ENCODE data around the gene STAT3. TPM values are rescaled to one million over a fixed set of nuclear protein-coding genes. Genes with fewer than 3 reads are reported as not detected.
"Not testable (repeated sequence)": the region's sequence is repeated elsewhere in the genome, so short reads cannot be mapped to it uniquely, and the experiment has no call there.

Gene STAT3
- polyA plus RNA-seq, 1 experiment = 74.4 TPM

DNA sequence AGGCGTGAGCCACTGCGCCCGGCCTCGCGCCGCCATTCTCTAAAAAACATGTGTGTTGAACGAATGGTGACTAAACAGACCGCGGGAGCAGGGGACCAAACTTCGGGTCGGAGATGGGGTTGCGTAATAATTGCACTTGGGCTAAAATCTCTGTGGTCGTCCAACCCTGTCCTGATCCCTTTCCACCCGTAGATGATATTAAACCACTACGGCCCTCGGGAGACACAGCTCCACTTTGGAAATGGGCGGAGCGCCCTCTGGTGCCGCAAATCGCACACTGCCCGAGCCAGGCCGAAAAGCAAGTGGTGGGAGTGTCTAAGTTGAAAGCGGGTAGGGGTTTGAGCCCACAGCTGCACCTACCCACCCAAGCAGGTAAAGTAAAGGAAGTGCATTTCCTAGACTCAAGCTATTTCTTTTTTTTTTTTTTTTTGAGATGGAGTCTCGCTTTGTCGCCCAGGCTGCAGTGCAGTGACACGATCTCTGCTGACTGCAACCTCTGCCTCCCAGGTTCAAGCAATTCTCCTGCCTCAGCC is 17.8 kb upstream of the STAT3 start:
- ChIA-PET POLR2A (interaction anchor here (0.8 kb wide), 1 partner anchor 18 kb away, joined by 4 read pairs; the partner anchor contains the start of gene STAT3), CTCF (interaction anchor here (0.6 to 2.2 kb wide), 14 partner anchors 10 to 558 kb away, joined by 3 to 23 read pairs (median 3); no protein-coding TSS in a partner anchor)
- no peaks in the 10 kb centered on the region for H3K27me3 ChIP-seq (ENCODE audit: control insufficient read depth, insufficient read depth, low read length)
- H3K4me3 ChIP-seq (ENCODE audit: low read depth, low read length) = no peak overlapping the region
- TF ChIP-seq, protein P1, sequence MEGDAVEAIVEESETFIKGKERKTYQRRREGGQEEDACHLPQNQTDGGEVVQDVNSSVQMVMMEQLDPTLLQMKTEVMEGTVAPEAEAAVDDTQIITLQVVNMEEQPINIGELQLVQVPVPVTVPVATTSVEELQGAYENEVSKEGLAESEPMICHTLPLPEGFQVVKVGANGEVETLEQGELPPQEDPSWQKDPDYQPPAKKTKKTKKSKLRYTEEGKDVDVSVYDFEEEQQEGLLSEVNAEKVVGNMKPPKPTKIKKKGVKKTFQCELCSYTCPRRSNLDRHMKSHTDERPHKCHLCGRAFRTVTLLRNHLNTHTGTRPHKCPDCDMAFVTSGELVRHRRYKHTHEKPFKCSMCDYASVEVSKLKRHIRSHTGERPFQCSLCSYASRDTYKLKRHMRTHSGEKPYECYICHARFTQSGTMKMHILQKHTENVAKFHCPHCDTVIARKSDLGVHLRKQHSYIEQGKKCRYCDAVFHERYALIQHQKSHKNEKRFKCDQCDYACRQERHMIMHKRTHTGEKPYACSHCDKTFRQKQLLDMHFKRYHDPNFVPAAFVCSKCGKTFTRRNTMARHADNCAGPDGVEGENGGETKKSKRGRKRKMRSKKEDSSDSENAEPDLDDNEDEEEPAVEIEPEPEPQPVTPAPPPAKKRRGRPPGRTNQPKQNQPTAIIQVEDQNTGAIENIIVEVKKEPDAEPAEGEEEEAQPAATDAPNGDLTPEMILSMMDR (IDR thresholded peaks at IDR 0.05; ENCODE audit: insufficient read depth, low read depth, low read length) = peak; percentile 79
- no peak for DNase-seq (ENCODE audit: low read depth)
- H3K36me3 ChIP-seq (ENCODE audit: control insufficient read depth, insufficient read depth, low read length) = peaks cover 19% of the 10 kb centered on the region

DNA sequence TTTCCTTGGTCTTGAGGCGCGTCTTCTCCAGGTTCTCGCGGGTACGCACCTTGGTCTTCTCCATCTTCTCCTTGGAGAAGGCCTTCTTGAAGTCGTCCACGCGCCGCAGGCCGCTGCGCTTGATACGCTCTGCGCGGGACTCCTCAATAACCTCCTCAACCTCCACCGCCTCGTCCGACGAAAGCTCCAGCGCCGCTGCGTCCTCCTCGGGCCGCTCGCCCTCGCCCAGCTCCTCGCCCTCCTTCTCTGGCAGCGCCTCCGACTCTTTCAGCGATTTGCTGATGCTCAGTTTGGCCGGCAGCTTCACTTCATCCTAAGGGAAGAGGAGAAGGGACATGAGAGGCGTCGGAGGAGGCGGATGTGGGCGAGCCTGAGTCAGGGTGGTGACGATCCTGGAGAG is 16.8 kb upstream of the STAT3 start:
- Histone ChIP-seq H3K4me3 (ENCODE audit: low read depth, low read length) (no peak overlapping the region), H3K27me3 (ENCODE audit: control insufficient read depth, insufficient read depth, low read length) (no peaks in the 10 kb centered on the region), H3K36me3 (ENCODE audit: control insufficient read depth, insufficient read depth, low read length) (peaks cover 19% of the 10 kb centered on the region)
- no peak for DNase-seq (ENCODE audit: low read depth)
- ChIA-PET CTCF (interaction anchor here (0.6 to 2.2 kb wide), 5 partner anchors 11 to 113 kb away, joined by 3 to 23 read pairs (median 3); no protein-coding TSS in a partner anchor), POLR2A (no interaction called here)
- TF ChIP-seq, protein P1 (IDR thresholded peaks at IDR 0.05; ENCODE audit: insufficient read depth, low read depth, low read length) = no peak

DNA sequence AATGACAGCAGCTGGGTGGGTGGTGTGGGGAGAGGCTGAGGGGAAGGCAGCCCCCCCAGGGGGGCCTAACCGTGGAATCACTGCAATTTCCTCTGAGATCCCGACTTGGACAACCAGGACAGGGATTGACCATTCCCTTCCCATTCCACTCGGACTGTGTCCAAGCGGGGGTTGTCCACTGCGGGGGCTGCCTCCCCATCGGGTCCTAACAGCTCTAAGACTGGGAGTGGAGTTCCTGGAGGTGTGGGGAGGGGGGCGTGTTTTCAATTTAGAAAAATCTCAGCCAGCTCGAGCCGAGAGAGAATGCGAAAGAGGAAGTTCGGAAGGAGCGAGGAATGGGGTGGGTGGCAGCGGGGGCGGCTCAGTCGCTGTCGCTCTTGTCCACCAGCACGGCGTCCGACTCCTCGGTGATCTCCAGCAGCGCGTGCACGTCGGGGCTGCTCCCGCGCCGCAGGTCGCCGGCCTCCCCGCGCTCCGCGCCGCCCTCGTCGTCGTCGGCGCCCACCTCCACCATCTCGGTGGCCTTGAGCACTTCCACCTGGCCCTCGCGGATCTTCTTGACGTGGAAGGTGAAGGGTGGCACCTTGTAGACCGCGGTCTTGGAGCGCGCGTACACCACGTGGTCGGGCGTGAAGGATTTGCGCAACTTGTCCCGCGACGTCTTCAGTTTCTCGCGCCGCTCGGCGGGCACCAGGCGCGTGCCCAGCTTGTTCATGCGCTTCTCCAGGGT is 16.2 kb upstream of the STAT3 start:
- CTCF ChIA-PET = interaction anchor here (0.6 kb wide), 1 partner anchor 12 kb away, joined by 3 read pairs; no protein-coding TSS in a partner anchor
- peaks cover 19% of the 10 kb centered on the region for H3K36me3 ChIP-seq (ENCODE audit: control insufficient read depth, insufficient read depth, low read length)
- POLR2A ChIA-PET = no interaction called here
- DNase-seq (ENCODE audit: low read depth) = no peak
- H3K4me3 ChIP-seq (ENCODE audit: low read depth, low read length) = no peak overlapping the region
- TF ChIP-seq, protein P1 (IDR thresholded peaks at IDR 0.05; ENCODE audit: insufficient read depth, low read depth, low read length) = no peak
- no peaks in the 10 kb centered on the region for H3K27me3 ChIP-seq (ENCODE audit: control insufficient read depth, insufficient read depth, low read length)

DNA sequence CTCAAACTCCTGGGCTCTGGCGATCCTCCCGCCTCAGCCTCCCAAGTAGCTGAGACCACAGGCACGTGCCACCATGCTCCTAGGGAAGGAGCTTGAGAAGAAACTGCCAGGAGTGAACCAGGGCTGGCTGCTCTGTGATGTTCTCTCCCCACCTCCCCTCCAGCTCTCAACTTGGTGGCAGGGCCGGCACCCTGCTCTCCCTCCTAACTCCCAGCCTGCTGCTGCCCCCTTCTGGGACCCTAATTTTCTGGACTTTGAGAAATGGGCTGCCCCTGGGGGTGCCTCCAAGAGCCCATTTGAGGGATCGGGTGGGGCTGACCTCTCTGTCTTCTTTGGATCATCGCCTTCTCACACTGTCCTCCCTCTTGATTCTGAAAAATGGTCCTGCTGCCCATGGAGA is 14.9 kb upstream of the STAT3 start:
- H3K36me3 ChIP-seq (ENCODE audit: control insufficient read depth, insufficient read depth, low read length) = peaks cover 19% of the 10 kb centered on the region
- no peaks in the 10 kb centered on the region for H3K27me3 ChIP-seq (ENCODE audit: control insufficient read depth, insufficient read depth, low read length)
- TF ChIP-seq, protein P1 (IDR thresholded peaks at IDR 0.05; ENCODE audit: insufficient read depth, low read depth, low read length) = no peak
- H3K4me3 ChIP-seq (ENCODE audit: low read depth, low read length) = no peak overlapping the region
- ChIA-PET POLR2A (no interaction called here), CTCF (interaction anchor here (0.6 to 1.6 kb wide), 6 partner anchors 57 to 130 kb away, joined by 3 to 9 read pairs (median 3); no protein-coding TSS in a partner anchor)
- no peak for DNase-seq (ENCODE audit: low read depth)

DNA sequence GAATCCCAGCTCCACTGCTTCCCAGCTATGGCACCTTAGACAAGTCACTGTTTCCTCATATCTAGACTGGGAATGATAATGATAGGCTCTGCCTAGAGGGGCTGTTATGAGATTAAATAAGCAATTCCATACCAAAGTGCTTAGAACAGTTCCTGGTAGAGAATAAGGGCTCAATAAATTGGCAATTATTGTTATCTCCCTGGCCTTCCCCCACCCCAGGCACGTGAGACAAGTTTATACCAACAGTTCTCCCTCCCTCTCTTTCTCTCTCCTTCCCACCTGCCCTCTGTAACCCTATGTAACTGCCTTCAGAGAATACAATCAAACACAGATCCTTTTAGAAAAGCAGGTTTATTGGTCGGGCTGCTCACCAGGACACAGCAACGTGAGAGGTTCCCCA is 13.9 kb upstream of the STAT3 start:
- Histone ChIP-seq H3K4me3 (ENCODE audit: low read depth, low read length) (no peak overlapping the region), H3K36me3 (ENCODE audit: control insufficient read depth, insufficient read depth, low read length) (peaks cover 19% of the 10 kb centered on the region), H3K27me3 (ENCODE audit: control insufficient read depth, insufficient read depth, low read length) (no peaks in the 10 kb centered on the region)
- POLR2A ChIA-PET = no interaction called here
- TF ChIP-seq, protein P1 (IDR thresholded peaks at IDR 0.05; ENCODE audit: insufficient read depth, low read depth, low read length) = no peak
- CTCF ChIA-PET = interaction anchor here (1.0 to 1.6 kb wide), 3 partner anchors 58 to 116 kb away, joined by 3 read pairs; no protein-coding TSS in a partner anchor
- DNase-seq (ENCODE audit: low read depth) = no peak

DNA sequence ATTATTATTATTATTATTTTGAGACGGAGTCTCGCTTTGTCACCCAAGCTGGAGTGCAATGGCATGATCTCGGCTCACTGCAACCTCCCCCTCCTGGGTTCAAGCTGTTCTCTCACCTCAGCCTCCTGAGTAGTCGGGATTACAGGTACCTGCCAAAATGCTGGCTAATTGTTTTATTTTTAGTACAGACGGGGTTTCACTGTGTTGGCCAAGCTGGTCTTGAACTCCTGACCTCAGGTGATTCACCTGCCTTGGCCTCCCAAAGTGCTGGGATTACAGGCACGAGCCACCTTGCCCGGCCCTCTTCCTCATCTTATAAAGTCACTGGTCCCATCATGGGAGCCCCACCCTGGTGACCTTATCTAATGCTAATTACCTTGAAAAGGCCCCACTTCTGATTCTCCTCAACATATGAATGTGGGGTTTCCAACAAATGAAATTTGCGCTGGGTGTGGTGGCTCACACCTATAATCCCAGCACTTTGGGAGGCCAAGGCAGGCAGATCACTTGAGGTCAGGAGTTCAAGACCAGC is 12.7 kb upstream of the STAT3 start:
- H3K4me3 ChIP-seq (ENCODE audit: low read depth, low read length); H3K27me3 ChIP-seq (ENCODE audit: control insufficient read depth, insufficient read depth, low read length); DNase-seq (ENCODE audit: low read depth); POLR2A ChIA-PET: not testable (repeated sequence)
- H3K36me3 ChIP-seq (ENCODE audit: control insufficient read depth, insufficient read depth, low read length) = peaks cover 19% of the 10 kb centered on the region
- CTCF ChIA-PET = interaction anchor here (0.7 to 3.4 kb wide), 2 partner anchors 12 to 77 kb away, joined by 3 to 17 read pairs; partner anchors contain the start of gene STAT3

Data from BJ (cell line).